ENCODE measurements around the gene CCDC88C. TPM values are rescaled to one million over a fixed set of nuclear protein-coding genes. Genes with fewer than 3 reads are reported as not detected.

CCDC88C gene
- polyA plus RNA-seq, 2 of the 4 experiments (the other 2 are of a cell fraction) = 2.9 to 3.7 TPM

GRCh38 chr14:91352053-91352452 lies 65.6 kb downstream of the CCDC88C start:
- CTCF ChIA-PET = no interaction called here

GRCh38 chr14:91351512-91351862 lies 66.1 kb downstream of the CCDC88C start:
- Histone ChIP-seq H3K4me2 (no peak overlapping the region), H3K4me1 (no peaks in the 10 kb centered on the region), H3K4me3 (no peak overlapping the region), H3K9me3 (no peaks in the 10 kb centered on the region), H3K27ac (no peak overlapping the region)
- TF ChIP-seq ESRRA (IDR thresholded peaks at IDR 0.05; ENCODE audit: borderline replicate concordance, low read length) = no peak
- no peak for TF ChIP-seq RCOR1 (IDR thresholded peaks at IDR 0.05; ENCODE audit: low read depth, low read length)
- no peak for TF ChIP-seq RFX5 (IDR thresholded peaks at IDR 0.05)
- TF ChIP-seq, protein P1, sequence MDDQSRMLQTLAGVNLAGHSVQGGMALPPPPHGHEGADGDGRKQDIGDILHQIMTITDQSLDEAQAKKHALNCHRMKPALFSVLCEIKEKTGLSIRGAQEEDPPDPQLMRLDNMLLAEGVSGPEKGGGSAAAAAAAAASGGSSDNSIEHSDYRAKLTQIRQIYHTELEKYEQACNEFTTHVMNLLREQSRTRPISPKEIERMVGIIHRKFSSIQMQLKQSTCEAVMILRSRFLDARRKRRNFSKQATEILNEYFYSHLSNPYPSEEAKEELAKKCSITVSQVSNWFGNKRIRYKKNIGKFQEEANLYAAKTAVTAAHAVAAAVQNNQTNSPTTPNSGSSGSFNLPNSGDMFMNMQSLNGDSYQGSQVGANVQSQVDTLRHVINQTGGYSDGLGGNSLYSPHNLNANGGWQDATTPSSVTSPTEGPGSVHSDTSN (IDR thresholded peaks at IDR 0.05) = no peak
- TF ChIP-seq, protein P2, sequence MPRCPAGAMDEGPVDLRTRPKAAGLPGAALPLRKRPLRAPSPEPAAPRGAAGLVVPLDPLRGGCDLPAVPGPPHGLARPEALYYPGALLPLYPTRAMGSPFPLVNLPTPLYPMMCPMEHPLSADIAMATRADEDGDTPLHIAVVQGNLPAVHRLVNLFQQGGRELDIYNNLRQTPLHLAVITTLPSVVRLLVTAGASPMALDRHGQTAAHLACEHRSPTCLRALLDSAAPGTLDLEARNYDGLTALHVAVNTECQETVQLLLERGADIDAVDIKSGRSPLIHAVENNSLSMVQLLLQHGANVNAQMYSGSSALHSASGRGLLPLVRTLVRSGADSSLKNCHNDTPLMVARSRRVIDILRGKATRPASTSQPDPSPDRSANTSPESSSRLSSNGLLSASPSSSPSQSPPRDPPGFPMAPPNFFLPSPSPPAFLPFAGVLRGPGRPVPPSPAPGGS (IDR thresholded peaks at IDR 0.05) = no peak
- TF ChIP-seq ZC3H11A (IDR thresholded peaks at IDR 0.05) = no peak
- TF ChIP-seq RARB (CRISPR knock-in tag; IDR thresholded peaks at IDR 0.05) = no peak
- TF ChIP-seq GATA3 (IDR thresholded peaks at IDR 0.05; ENCODE audit: borderline replicate concordance) = no peak
- no peak for TF ChIP-seq MAFK (IDR thresholded peaks at IDR 0.05; ENCODE audit: partially characterized antibody)
- TF ChIP-seq, protein P3, sequence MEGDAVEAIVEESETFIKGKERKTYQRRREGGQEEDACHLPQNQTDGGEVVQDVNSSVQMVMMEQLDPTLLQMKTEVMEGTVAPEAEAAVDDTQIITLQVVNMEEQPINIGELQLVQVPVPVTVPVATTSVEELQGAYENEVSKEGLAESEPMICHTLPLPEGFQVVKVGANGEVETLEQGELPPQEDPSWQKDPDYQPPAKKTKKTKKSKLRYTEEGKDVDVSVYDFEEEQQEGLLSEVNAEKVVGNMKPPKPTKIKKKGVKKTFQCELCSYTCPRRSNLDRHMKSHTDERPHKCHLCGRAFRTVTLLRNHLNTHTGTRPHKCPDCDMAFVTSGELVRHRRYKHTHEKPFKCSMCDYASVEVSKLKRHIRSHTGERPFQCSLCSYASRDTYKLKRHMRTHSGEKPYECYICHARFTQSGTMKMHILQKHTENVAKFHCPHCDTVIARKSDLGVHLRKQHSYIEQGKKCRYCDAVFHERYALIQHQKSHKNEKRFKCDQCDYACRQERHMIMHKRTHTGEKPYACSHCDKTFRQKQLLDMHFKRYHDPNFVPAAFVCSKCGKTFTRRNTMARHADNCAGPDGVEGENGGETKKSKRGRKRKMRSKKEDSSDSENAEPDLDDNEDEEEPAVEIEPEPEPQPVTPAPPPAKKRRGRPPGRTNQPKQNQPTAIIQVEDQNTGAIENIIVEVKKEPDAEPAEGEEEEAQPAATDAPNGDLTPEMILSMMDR (IDR thresholded peaks at IDR 0.05) = no peak
- TF ChIP-seq HEYL (CRISPR knock-in tag; IDR thresholded peaks at IDR 0.05) = no peak
- TF ChIP-seq, protein P4, sequence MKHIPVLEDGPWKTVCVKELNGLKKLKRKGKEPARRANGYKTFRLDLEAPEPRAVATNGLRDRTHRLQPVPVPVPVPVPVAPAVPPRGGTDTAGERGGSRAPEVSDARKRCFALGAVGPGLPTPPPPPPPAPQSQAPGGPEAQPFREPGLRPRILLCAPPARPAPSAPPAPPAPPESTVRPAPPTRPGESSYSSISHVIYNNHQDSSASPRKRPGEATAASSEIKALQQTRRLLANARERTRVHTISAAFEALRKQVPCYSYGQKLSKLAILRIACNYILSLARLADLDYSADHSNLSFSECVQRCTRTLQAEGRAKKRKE (CRISPR knock-in tag; IDR thresholded peaks at IDR 0.05; ENCODE audit: low read depth) = no peak
- no peak for TF ChIP-seq POLR2AphosphoS2 (conservative IDR thresholded peaks at IDR 0.05; ENCODE audit: low read length)
- no peak for TF ChIP-seq POLR2A (IDR thresholded peaks at IDR 0.05; ENCODE audit: low read length)
- no peak for TF ChIP-seq TP53 (CRISPR knock-in tag; IDR thresholded peaks at IDR 0.05)
- TF ChIP-seq REST (IDR thresholded peaks at IDR 0.05) = no peak
- TF ChIP-seq JUNB (IDR thresholded peaks at IDR 0.05) = no peak
- no peak for TF ChIP-seq EHF (CRISPR knock-in tag; IDR thresholded peaks at IDR 0.05)
- no peak for TF ChIP-seq HMGXB4 (CRISPR knock-in tag; IDR thresholded peaks at IDR 0.05; ENCODE audit: borderline replicate concordance)
- CTCF ChIA-PET = no interaction called here
- FAIRE-seq = no peak
- DNase-seq (ENCODE audit: low read depth in 1 of 2, low spot score in 1 of 2) = no peak
- no peak for ATAC-seq
- POLR2A ChIA-PET = no interaction called here
- WGBS (ENCODE audit: missing lambda C conversion rate) = 90% methylated on average over 9 of the region's 10 CpGs

More at GRCh38 chr14:91352053-91352452, 65.6 kb downstream of the CCDC88C start:
- Histone ChIP-seq H3K4me2 (no peak overlapping the region), H3K27ac (no peak overlapping the region), H3K9me3 (no peaks in the 10 kb centered on the region), H3K4me1 (no peaks in the 10 kb centered on the region), H3K4me3 (no peak overlapping the region)
- TF ChIP-seq HOXA7 (CRISPR knock-in tag; IDR thresholded peaks at IDR 0.05) (no peak), JUN (IDR thresholded peaks at IDR 0.05) (no peak), ZC3H11A (IDR thresholded peaks at IDR 0.05) (no peak), ESRRA (IDR thresholded peaks at IDR 0.05; ENCODE audit: borderline replicate concordance, low read length) (no peak)
- TF ChIP-seq, protein P5, sequence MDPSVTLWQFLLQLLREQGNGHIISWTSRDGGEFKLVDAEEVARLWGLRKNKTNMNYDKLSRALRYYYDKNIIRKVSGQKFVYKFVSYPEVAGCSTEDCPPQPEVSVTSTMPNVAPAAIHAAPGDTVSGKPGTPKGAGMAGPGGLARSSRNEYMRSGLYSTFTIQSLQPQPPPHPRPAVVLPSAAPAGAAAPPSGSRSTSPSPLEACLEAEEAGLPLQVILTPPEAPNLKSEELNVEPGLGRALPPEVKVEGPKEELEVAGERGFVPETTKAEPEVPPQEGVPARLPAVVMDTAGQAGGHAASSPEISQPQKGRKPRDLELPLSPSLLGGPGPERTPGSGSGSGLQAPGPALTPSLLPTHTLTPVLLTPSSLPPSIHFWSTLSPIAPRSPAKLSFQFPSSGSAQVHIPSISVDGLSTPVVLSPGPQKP (IDR thresholded peaks at IDR 0.05; ENCODE audit: low read depth, low read length) = no peak
- FAIRE-seq = no peak
- 91% methylated on average over 16 of the region's 19 CpGs for WGBS (ENCODE audit: missing lambda C conversion rate)
- no peak for DNase-seq (ENCODE audit: low read depth in 1 of 2, low spot score in 1 of 2)
- ATAC-seq = no peak
- POLR2A ChIA-PET = no interaction called here

Measured in A549 (cell line).